ENCODE measurements around the gene SRD5A3. TPM values are rescaled to one million over a fixed set of nuclear protein-coding genes. Genes with fewer than 3 reads are reported as not detected.
"Not testable (repeated sequence)": the region's sequence is repeated elsewhere in the genome, so short reads cannot be mapped to it uniquely, and the experiment has no call there.

The SRD5A3 gene
- total RNA-seq, 6 donors from 2014 or later = 7.2 to 21.4 (median 13.0) TPM

- no peaks in the 10 kb centered on the region for H3K9me3 ChIP-seq
- H3K27ac ChIP-seq = peak overlapping the region in 3 of 4 donors; percentile 48 to 63 (median 63)
- peaks cover 3 to 38% (median 26%) of the 10 kb centered on the region in 4 donors for H3K4me1 ChIP-seq
- TF ChIP-seq EP300 (IDR thresholded peaks at IDR 0.05) = no peak
- TF ChIP-seq POLR2A (IDR thresholded peaks at IDR 0.05) = no peak
- no peak for TF ChIP-seq POLR2AphosphoS5 (IDR thresholded peaks at IDR 0.05)
- TF ChIP-seq, protein P1, sequence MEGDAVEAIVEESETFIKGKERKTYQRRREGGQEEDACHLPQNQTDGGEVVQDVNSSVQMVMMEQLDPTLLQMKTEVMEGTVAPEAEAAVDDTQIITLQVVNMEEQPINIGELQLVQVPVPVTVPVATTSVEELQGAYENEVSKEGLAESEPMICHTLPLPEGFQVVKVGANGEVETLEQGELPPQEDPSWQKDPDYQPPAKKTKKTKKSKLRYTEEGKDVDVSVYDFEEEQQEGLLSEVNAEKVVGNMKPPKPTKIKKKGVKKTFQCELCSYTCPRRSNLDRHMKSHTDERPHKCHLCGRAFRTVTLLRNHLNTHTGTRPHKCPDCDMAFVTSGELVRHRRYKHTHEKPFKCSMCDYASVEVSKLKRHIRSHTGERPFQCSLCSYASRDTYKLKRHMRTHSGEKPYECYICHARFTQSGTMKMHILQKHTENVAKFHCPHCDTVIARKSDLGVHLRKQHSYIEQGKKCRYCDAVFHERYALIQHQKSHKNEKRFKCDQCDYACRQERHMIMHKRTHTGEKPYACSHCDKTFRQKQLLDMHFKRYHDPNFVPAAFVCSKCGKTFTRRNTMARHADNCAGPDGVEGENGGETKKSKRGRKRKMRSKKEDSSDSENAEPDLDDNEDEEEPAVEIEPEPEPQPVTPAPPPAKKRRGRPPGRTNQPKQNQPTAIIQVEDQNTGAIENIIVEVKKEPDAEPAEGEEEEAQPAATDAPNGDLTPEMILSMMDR (IDR thresholded peaks at IDR 0.05) = no peak
- WGBS, 2 donors = 69 to 76% methylated on average over 8 of the region's 8 CpGs
- no peaks in the 10 kb centered on the region for H3K36me3 ChIP-seq
- H3K4me3 ChIP-seq = no peak overlapping the region
- no peaks in the 10 kb centered on the region for H3K27me3 ChIP-seq
- DNase-seq (no peak), ATAC-seq (ENCODE audit: low FRiP score in 2 of 2) (peak in 1 of 2 donors; percentile 63)
Measured at GRCh38 chr4:55359397-55359916, 13.4 kb downstream of the SRD5A3 start.

GRCh38 chr4:55362938-55363337 is 16.9 kb downstream of the SRD5A3 start:
- not testable (repeated sequence) for H3K27ac ChIP-seq; H3K4me3 ChIP-seq; DNase-seq; H3K9me3 ChIP-seq; ATAC-seq (ENCODE audit: low FRiP score in 2 of 2); H3K27me3 ChIP-seq; H3K36me3 ChIP-seq
- WGBS, 2 donors = 95 to 100% methylated on average over 9 of the region's 9 CpGs
- peaks cover 0 to 27% (median 19%) of the 10 kb centered on the region in 4 donors for H3K4me1 ChIP-seq

DNA sequence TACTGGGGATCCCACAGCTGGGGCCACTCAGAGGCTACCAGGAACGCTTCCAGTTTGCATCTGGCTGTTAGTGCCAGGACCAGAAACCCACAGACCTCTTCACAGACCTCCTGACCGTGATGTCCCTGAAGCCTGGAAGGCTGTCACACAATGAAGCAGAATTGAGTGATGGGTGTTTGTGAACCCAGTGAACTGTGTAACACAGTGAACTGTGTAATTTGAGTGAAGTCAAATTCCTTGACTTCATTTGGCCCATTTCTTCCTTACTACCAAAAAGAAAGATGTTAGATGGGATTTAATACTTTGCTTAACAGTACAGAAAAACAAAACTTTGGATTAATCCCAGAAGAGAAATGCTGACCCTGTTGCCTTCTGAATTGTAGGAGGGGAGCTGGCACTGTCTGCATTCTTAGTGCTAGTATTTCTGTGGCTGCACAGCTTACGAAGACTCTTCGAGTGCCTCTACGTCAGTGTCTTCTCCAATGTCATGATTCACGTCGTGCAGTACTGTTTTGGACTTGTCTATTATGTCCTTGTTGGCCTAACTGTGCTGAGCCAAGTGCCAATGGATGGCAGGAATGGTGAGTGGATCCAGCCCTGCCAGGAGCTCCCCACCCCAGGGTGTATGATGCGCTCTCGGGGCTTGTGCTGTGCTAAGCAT is 17.8 kb downstream of the SRD5A3 start:
- DNase-seq (no peak), ATAC-seq (ENCODE audit: low FRiP score in 2 of 2) (no peak)
- TF ChIP-seq, protein P1 (IDR thresholded peaks at IDR 0.05) = no peak
- TF ChIP-seq POLR2A (IDR thresholded peaks at IDR 0.05) (no peak), POLR2AphosphoS5 (IDR thresholded peaks at IDR 0.05) (no peak), EP300 (IDR thresholded peaks at IDR 0.05) (no peak)
- Histone ChIP-seq H3K27me3 (no peaks in the 10 kb centered on the region), H3K36me3 (no peaks in the 10 kb centered on the region), H3K9me3 (no peaks in the 10 kb centered on the region), H3K27ac (no peak overlapping the region), H3K4me3 (no peak overlapping the region), H3K4me1 (peaks cover 0 to 18% (median 12%) of the 10 kb centered on the region in 4 donors)
- WGBS, 2 donors = 84 to 93% methylated on average over 9 of the region's 9 CpGs

- Histone ChIP-seq H3K27ac (peak overlapping the region in 2 of 4 donors; percentile 44 to 50), H3K4me3 (no peak overlapping the region), H3K4me1 (peaks cover 0 to 8% (median 3%) of the 10 kb centered on the region in 4 donors), H3K9me3 (no peaks in the 10 kb centered on the region), H3K27me3 (no peaks in the 10 kb centered on the region), H3K36me3 (no peaks in the 10 kb centered on the region)
- TF ChIP-seq POLR2A (IDR thresholded peaks at IDR 0.05) = no peak
- no peak for DNase-seq
- no peak for ATAC-seq (ENCODE audit: low FRiP score in 2 of 2)
- WGBS, 2 donors = 86 to 91% methylated on average over 9 of the region's 9 CpGs
Measured at GRCh38 chr4:55364691-55365344, 18.8 kb downstream of the SRD5A3 start.

GRCh38 chr4:55365345-55365728 is 19.3 kb downstream of the SRD5A3 start:
- H3K4me1 ChIP-seq = peaks cover 0 to 7% (median 3%) of the 10 kb centered on the region in 4 donors
- TF ChIP-seq EP300 (IDR thresholded peaks at IDR 0.05) (no peak), POLR2A (IDR thresholded peaks at IDR 0.05) (no peak)
- DNase-seq (no peak), ATAC-seq (ENCODE audit: low FRiP score in 2 of 2) (no peak)
- H3K9me3 ChIP-seq = no peaks in the 10 kb centered on the region
- H3K27me3 ChIP-seq = no peaks in the 10 kb centered on the region
- WGBS, 2 donors = 89 to 95% methylated on average over 7 of the region's 7 CpGs
- peak overlapping the region in 2 of 4 donors; percentile 44 to 50 for H3K27ac ChIP-seq
- H3K36me3 ChIP-seq = no peaks in the 10 kb centered on the region
- no peak overlapping the region for H3K4me3 ChIP-seq

DNA sequence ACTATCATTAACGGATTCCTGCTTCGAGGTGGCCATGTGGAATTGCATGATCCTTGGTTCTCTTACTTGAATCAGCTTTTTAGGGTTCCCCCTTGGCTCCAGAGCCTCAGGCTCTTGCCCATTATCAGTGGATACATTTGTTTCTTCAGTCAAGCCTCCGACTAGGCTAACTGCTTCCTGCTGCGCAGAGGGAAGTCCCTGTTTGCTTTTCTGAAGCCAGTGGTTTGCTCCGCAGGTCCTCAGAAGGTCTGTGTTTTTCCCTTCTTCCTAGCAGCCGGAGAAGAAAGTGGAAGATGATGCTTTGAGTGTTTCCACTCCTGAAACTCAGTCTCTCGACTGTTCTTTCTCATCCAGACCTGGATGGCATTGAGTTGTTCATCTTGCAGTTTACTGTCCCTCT is 20.6 kb downstream of the SRD5A3 start:
- no peak for DNase-seq
- peaks cover 0 to 7% (median 3%) of the 10 kb centered on the region in 4 donors for H3K4me1 ChIP-seq
- H3K36me3 ChIP-seq = no peaks in the 10 kb centered on the region
- TF ChIP-seq POLR2A (IDR thresholded peaks at IDR 0.05) = no peak
- TF ChIP-seq, protein P1 (IDR thresholded peaks at IDR 0.05) = no peak
- no peak for TF ChIP-seq POLR2AphosphoS5 (IDR thresholded peaks at IDR 0.05)
- TF ChIP-seq EP300 (IDR thresholded peaks at IDR 0.05) = no peak
- no peak for ATAC-seq (ENCODE audit: low FRiP score in 2 of 2)
- H3K9me3 ChIP-seq = no peaks in the 10 kb centered on the region
- peak overlapping the region in 1 of 4 donors; percentile 6 for H3K27ac ChIP-seq
- WGBS, 2 donors = 79 to 81% methylated on average over 7 of the region's 7 CpGs
- no peak overlapping the region for H3K4me3 ChIP-seq
- H3K27me3 ChIP-seq = no peaks in the 10 kb centered on the region
